DMS79 (cell line): ENCODE data around the gene PTEN.
"Not testable (repeated sequence)": the region's sequence is repeated elsewhere in the genome, so short reads cannot be mapped to it uniquely, and the experiment has no call there.

Experiments used
- DNase-seq: peaks from one replicate; lab custom pipeline; 2025; lab: John Stamatoyannopoulos, UW

The PTEN gene

DNA sequence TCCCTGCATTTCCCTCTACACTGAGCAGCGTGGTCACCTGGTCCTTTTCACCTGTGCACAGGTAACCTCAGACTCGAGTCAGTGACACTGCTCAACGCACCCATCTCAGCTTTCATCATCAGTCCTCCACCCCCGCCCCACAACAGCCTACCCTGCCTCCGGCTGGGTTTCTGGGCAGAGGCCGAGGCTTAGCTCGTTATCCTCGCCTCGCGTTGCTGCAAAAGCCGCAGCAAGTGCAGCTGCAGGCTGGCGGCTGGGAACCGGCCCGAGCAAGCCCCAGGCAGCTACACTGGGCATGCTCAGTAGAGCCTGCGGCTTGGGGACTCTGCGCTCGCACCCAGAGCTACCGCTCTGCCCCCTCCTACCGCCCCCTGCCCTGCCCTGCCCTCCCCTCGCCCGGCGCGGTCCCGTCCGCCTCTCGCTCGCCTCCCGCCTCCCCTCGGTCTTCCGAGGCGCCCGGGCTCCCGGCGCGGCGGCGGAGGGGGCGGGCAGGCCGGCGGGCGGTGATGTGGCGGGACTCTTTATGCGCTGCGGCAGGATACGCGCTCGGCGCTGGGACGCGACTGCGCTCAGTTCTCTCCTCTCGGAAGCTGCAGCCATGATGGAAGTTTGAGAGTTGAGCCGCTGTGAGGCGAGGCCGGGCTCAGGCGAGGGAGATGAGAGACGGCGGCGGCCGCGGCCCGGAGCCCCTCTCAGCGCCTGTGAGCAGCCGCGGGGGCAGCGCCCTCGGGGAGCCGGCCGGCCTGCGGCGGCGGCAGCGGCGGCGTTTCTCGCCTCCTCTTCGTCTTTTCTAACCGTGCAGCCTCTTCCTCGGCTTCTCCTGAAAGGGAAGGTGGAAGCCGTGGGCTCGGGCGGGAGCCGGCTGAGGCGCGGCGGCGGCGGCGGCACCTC, at the start of gene PTEN, which contains the start of gene KLLN:
Gene PTEN (plus strand): TSS at position 573 of the 891 bp plus-strand sequence. CDS start 845 bp downstream, outside the sequence.
Gene KLLN (minus strand): TSS at position 481 of the 891 bp plus-strand sequence. CDS start 1,046 bp downstream, outside the sequence.
- DNase-seq: peak; percentile 47

DNA sequence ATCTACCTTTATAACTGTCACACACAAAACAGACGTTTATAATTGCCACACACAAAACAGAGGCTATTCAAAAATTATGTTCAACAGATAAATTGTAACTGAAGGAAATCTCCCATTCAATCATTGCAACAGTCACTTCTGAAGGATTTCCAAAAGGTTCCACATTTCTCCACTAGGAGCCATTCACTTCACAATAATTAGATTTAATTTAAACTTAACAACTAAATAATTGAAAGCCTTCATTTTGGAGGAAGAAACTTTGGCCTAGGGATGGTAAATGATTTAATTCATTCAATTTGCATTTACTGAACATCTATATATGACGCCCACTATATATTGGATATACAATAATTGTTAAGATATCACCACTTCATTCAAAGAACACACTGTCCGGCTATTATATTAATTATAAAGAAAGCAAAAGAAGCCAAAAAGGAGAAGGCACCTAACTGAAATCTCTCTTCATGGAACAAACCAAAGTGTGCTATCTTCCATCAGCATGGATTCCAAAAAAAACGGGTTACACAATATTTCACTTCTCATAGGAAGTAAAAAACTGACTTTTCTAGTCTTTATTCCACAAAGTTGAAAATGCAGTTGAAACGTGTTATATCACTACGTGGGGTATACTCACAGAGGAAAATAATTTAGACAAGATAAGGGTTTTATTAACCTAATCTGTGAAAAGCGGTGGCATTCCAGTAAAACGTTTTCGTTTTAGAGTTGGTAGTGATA, 47.1 kb upstream of the PTEN start:
- no peak for DNase-seq

DNA sequence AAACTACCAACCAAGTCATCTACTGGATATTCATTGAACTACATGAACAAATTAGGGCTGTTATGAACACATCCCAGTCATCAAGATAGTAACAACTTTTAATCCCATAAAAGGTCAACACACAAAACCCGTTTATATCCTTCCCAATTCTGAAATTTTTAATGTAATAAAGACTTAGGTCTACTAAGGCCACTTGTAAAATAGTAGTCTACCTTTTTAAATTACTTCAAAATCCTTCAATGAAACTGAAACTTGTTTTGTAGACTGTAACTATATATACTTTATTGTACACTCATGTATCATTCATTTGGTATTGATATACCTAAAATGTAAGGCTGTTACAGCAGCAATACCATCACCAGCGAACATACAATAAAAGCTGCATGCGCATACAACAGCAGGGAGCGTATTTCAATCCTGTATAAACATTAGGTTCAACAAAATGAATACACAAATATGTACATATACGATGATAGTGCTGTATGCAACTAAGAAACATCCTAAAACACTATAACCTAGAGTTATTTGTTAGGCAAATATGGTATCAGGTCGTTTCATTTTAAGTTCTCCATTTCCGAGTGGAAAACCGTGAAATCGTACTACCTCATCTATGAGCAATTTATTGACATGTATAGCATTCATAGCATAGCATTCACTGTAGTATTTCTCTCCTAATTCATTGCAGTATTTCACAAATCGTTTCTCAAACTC, 46.4 kb upstream of the PTEN start:
- DNase-seq: no peak

DNA sequence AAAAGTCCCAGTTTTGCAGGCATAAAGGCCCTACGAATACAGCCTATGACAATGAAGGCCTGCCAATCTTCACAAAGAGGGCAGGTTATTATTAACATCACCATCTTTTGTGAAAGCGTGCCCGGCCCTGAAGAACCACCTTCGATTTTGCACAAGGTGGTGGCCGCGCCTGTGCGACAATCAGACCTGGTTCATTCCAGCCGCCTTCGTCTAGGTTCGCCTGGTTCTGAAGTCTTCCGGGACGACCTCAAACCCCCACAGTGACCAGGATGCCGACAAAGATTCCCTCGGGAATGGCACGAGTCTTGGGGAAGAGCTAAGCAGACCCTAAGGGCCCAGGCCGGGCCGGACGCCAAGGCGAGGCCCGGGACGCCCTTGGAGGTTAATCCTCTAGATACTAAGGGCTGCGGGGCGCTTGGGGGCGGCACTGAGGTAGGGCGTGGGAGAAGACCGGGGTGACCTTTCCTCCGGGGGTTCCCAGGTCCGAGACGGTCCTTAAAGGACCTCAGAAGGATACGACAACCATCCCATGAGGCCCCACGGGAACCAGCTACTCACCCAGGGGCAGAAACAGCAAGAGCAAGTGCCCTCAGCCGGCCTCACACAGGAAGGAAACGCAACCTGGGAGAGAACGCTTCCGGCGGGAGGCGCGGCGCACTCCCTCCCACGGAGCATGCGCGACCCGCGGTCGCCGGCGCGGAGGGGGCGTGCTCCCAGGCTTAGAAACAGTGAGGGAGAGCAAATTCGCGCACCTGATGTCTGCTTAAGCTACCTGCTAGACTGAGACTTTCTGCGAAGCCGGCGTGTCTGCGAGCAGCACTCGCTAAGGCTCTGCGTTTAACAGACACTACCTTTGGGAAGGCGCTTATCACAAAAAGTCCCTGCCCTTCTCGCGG, 45.6 kb upstream of the PTEN start, which contains the start of gene ATAD1:
Gene ATAD1 (minus strand): TSS at position 618 of the 896 bp plus-strand sequence. CDS start 3,627 bp downstream, outside the sequence.
- DNase-seq: peak; percentile 67

DNA sequence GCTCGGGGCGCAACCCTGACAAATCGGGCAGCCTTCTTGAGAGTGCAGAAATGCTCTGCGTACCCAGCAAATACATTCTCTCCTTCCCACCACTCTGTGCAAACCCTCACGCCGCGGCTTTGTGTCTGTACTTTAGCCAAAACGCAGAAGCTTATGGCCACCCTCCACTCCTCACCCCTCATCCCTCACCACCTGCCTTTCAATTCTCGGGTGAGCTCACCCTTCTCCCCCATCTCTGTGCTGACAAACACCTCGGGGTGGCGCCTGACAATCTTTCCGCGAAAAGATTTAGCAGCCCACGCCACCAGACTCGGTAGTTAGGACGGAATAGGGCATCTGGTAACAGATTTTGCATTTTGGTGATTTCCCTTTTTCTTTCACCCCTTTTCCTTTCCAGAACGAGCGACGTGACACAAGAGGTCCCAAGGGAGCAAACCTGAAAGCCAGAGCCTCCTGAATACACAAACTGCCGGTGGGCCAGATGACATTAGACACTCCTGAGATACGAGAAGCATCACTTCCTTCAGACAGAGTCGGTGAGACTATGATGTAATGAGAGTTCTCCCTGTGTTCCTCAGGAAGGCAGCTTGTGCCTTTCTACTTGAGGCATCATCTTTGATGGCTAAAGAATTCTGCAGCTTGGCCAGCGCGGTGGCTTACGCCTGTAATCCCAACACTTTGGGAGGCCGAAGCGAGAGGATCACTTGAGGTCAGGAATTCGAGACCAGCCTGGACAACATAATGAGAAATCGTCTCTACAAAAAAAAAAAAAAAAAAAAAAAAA, 44.7 kb upstream of the PTEN start:
- peak; percentile 32 for DNase-seq

DNA sequence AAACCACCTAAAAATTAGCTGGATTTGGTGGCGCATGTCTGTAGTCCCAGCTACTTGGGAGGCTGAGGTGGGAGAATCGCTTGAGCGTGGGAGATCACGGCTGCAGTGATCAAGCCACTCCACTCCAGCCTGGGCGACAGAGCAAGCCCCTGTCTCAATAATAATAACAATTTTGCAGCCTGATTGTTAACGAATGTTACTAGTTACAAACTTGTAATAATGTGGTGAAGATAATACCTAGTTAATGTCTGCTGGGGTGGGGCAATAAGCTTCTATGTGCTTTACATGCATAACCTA, 44.2 kb upstream of the PTEN start:
- no peak for DNase-seq

DNA sequence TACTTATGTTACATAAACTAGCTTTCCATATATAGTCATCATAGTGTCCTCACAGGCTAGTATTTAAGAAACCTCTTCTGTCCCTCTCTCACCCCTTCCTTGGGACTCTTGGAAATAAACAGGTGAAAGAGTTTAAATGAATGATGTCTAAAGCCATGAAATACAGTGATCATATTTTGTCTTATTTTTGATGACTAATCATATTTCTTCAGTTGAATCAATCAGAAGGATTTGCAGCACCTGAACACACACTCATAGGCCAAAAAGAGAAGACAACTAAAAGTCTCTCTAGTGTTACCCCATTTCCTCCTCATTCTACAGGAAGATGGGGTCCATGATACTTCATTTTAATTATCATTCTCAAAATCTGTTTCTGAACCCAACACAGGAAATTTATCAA, 36.8 kb upstream of the PTEN start:
- no peak for DNase-seq

DNA sequence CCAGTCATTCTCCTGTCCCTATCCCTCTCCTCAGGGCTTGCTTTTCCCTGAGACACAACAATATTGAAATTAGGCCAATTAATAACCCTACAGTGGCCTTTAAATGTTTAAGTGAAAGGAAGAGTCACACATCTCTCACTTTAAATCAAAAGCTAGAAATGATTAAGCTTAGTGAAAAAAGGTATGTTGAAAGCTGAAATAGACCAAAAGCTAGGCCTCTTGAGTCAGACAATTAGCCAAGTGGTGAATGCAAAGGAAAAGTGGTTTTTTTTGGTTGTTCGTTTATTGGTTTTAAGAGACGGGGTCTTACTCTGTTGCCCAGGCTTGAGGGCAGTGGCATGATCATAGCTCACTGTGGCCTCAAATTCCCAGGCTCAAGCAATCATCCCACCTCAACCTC, 35.7 kb upstream of the PTEN start:
- DNase-seq: no peak

DNA sequence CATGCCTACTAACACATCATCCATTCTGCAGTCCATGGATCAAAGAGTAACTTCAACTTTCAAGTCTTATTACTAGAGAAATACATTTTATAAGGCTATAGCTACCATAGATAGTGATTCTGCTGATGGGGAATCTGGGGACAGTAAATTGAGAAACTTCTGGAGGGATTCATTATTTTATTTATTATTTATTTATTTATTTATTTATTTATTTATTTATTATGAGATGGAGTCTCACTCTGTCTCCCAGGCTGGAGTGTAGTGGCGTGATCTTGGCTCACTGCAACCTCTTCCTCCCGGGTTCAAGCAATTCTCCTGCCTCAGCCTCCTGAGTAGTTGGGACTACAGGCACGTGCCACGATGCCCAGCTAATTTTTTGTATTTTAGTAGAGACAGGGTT, 34.4 kb upstream of the PTEN start:
- DNase-seq: not testable (repeated sequence)

DNA sequence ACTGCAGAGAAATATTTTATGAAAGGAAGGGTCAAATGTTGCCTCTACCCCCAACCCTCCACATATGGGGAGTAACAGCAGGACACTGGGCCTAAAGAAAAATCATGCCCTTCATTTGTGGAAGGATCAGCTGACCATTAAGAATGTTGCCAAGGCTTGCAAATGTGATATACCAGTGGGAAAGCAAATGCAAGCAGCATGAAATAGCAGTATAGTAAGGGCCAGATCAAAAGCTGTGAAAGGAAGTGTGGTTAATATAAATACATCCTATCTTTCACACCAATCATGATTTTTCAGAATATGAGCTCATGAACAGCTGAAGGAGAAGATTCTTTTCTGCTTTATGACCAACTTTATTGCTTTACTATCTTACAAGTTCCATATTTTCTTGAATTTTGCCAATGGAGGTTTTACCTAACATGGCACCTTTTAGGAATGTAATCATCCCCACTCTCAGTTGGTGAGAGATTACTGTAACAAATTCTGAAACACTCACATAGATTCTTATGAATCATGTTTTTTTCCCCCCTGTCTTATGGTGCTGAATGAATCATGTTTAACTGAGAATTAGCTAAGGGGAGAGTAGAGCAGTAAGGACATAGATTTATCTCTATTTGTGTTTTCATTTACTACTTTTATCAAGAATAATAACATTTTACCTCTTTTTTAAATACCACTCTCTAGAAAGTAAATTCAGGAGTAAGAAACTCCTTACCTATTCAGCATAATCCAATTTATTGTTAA, 33.3 kb upstream of the PTEN start:
- DNase-seq: no peak

DNA sequence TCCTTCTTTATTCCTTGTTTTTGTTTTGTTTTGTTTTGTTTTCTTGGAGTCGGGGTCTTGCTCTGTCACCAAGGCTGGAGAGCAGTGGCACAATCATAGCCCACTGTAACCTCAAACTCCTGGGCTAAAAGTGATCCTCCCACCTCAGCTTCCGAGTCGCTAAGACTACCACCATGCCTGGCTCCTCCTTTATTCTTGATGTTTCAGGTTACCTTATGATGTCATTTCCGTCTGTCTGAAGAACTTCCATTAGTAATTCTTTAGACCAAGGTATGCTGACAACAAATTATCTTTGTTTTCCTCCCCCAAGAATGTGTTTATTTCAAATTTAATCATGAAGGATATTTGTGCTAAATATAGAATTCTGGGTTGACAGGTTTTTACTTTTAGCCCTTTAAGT, 27.3 kb upstream of the PTEN start:
- DNase-seq: no peak

DNA sequence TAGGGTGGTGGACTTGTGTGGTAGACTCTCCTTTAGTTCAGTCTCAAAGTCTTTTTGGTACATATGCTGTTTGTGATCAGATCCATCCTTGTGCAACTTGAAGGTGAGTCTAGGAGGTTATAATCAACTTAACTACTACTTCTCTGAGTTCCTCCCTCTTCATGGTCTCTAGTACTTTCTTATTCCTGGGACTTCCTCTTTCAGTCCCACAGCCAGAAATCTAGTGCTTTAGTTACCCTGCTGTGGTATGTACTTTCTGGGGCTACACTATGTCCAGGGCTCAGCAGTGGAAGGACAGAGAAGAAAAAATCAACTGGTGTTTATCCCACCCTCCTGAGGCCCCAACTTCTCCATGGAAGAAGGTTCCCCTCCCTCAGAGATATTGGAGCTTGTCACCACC, 26.0 kb upstream of the PTEN start:
- no peak for DNase-seq

DNA sequence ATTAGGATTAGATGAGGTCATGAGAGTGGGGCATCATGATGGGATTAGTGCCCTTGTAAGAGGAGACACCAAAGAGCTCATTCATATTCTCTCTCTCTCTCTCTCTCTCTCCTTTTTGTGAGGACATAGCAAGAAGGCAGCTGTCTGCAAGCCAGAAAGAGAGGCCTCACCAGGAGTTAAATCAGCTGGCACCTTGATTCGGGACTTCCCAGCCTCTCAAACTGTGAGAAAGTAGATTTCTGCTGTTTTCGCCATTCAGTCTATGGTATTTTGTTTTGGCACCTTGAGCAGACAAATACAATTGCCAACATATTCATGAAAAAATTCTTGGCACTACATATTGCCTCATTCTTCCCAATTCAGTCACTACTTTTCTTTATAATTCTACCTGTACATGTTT, 24.8 kb upstream of the PTEN start:
- DNase-seq: no peak

DNA sequence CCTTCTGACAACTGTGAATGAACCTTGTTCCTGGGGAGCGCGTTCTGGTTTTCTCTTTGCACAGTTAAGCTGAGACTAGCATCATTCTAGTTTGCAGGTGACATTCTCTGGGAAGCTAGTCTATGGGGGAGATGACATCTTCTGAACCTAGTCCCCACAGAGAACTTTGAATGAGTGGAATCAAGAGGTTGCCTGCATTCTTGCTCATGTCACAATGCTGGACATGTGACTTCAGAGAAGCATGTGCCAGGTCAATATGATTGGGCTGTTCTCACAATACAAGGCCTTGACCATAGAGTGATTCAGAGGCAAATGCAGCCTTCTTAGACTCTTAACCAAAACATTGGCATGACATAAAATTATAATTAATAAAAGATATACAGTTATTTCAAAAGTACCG, 22.2 kb upstream of the PTEN start:
- no peak for DNase-seq

DNA sequence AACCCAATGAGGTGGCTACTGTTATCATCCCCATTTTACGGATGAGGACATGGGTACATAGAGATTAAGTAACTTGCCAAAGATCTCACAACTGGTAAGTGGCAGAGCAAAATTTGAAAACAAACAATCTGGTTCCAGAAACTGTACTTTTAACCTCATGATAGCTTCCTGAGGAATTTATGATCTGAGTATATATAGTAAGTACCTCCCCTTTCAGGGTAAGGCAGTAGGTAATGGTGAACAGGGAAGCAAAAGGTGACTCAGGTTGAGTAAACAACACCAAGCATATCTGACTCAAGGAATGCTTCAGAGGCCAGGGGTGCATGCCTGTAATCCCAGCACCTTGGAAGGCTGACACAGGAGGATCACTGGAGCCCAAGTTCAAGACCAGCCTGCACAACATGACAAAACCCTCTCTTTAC, 21.2 kb upstream of the PTEN start:
- no peak for DNase-seq

DNA sequence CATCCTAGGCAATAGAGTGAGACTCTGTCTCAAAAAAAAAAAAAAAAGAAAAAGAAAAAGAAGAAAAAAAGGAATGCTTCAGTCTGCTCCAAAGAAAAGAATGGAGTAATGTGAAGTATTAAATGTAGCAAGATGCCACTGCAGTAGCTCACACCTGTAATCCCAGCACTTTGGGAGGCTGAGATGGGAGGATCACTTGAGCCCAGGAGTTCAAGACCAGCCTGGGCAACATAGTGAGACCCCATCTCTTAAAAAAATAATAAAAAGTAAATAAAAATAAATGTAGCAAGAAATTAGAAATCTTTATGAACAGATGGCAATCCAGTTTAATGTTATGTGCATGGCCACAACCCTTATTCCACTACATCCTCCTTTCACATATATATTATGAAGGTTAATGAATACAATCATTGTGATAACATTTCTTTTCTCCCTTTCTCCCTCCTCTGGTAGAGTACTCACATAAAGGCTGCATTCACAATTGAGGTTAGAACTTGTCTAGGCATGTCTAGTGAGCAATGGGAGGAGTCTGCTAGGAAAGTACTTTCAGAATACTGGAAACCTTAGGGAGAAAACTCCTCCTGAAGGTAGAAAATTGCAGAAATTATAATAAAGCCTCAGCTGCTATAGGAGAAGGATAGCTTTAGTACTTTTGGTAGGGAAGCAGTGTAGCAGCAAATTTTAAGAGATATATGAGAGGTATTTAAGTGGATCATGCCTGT, 20.5 kb upstream of the PTEN start:
- no peak for DNase-seq

DNA sequence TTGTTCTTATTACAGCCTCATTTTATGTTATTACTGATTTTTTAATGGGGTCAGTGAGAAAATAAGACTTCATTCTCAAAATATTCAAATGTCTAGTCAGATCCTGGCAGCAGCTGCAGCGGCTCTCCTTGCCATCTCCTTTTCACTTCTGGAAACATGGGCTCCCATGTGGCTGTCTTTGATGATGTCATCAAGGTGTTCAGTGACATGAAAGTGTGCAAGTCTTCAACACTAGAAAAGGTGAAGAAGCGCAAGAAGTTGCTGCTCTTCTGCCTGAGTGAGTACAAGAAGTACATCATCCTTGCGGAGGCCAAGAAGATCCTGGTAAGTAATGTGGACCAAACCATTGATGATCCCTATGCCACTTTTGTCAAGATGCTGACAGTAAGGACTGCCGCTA, 19.7 kb upstream of the PTEN start:
- DNase-seq: no peak

DNA sequence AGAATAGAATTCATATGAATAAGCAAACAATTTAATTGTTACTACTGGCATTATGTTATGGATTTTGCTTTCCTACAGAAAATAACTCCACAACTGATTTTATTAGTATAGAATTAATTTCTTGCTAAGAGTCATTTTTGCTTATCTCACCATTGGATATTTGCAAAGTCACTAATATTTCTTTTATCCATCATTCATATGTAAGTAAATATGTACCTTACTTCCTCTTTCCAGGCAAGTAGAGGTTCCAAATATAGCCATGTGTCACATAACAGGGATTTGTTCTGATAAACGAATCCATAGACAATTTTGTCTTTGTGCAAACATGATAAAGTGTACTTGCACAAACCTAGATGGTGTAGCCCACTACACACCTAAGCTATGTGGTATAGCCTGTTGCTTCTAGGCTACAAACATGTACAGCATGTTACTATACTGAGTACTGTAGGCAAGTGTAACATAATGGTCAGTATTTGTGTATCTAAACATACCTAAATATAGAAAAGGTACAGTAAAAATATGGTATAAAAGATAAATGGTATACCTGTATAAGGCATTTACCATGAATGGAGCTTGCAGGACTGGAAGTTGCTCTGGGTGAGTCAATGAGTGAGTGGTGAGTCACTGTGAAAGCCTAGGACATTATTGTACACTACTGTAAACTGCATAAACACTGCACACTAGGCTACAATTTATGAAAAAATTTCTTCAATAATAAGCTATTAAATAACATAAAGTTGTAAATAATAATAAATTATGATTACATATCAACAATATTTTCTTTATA, 18.4 kb upstream of the PTEN start:
- no peak for DNase-seq

DNA sequence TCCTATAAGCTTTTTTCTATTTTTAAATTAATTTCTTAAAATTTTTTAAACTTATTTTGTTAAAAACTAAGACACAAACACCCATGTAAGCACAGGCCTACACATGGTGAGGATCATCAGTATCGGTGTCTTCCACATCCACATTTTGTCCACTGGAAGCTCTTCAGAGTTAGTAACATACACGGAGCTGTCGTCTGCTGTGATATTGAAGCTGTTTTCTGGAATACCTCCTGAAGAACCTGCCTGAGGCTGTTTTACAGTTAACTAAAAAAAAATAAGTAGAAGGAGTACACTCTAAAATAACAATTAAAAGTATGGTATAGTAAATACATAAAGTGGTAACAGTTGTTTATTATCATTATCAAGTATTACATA, 17.8 kb upstream of the PTEN start:
- no peak for DNase-seq
